Measurements from ENCODE around the gene C3orf20.
A peak's percentile ranks its signal among the peaks of the same experiment; 100 is the strongest.

Gene C3orf20

GRCh38 chr3:14765060-14765400, 90.1 kb downstream of the C3orf20 start:
- Histone ChIP-seq H3K79me2 (ENCODE audit: insufficient read depth, low read length) (no peaks in the 10 kb centered on the region), H3K4me1 (ENCODE audit: insufficient read depth, low read length, severe bottlenecking) (peaks cover 65% of the 10 kb centered on the region), H4K20me1 (ENCODE audit: insufficient read depth, low read length) (no peaks in the 10 kb centered on the region), H3K27me3 (ENCODE audit: insufficient read depth, low read length) (no peaks in the 10 kb centered on the region), H2AFZ (ENCODE audit: low read length) (no peak overlapping the region), H3F3A (ENCODE audit: insufficient read depth, low read length) (no peaks in the 10 kb centered on the region), H3K4me2 (ENCODE audit: low read length) (no peak overlapping the region), H3K27ac (ENCODE audit: low read depth, low read length, poor library complexity, severe bottlenecking) (peak overlapping the region; percentile 98), H3K9me3 (ENCODE audit: low read length) (no peaks in the 10 kb centered on the region), H3K9ac (ENCODE audit: low read length) (no peak overlapping the region), H3K4me3 (ENCODE audit: low read depth, low read length, poor library complexity, severe bottlenecking) (no peak overlapping the region), H3K36me3 (ENCODE audit: insufficient read depth, low read length) (peaks cover 9% of the 10 kb centered on the region; the same call in 1 of the 2 replicates), H3K9me2 (ENCODE audit: low read depth, low read length) (no peaks in the 10 kb centered on the region)
- TF ChIP-seq CTCF (IDR thresholded peaks at IDR 0.05; ENCODE audit: low read length) = no peak
- TF ChIP-seq EZH2 (IDR thresholded peaks at IDR 0.05; ENCODE audit: borderline replicate concordance, low read length) = no peak

DNA sequence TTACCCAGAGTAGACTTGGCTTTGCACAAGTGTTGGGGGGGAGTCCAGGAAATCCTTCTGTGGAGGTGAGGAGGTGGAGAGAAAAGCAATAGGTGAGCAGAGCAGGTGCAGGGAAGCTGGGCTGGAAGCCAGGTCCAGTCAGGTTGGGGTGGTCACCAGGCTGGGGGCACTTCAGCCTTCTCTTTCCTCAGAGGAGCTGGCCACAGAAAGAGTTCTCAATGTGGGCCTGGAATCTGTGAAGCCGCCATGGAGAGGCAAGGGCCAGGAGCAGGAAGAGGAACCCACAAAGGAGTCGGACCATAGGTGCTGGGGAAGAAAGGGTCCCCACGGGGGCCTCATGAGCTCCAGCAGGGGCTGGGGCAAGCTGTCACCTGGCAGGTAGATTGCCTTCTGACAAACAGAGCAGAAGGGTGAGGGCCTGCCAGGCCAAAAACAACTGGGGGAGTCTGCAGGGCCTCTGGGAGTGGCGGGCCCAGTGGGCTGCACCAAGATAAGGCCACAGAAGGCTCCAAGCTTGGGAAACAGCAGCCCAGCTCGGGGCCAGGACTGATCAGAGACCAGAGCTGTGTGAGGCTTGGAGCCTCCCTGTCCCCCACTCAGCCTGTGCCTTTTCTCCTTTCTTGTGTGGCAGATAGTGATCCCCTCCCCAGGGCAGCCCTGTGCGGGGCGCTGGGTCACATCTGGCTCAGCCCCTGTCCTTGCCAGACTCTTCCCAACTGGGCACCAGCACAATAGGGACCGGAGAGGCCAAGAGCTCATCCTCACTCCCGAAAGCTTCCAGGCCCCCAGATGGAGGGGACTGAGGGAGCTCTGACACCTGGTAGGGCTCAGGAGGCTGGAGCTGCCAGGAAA, 90.9 kb downstream of the C3orf20 start:
- Histone ChIP-seq H3F3A (ENCODE audit: insufficient read depth, low read length) (no peaks in the 10 kb centered on the region), H3K27ac (ENCODE audit: low read depth, low read length, poor library complexity, severe bottlenecking) (peak overlapping the region; percentile 98), H3K9me2 (ENCODE audit: low read depth, low read length) (no peaks in the 10 kb centered on the region), H2AFZ (ENCODE audit: low read length) (no peak overlapping the region), H3K36me3 (ENCODE audit: insufficient read depth, low read length) (peaks cover 9% of the 10 kb centered on the region; the same call in 1 of the 2 replicates), H3K4me1 (ENCODE audit: insufficient read depth, low read length, severe bottlenecking) (peaks cover 63% of the 10 kb centered on the region), H3K9me3 (ENCODE audit: low read length) (no peaks in the 10 kb centered on the region), H4K20me1 (ENCODE audit: insufficient read depth, low read length) (no peaks in the 10 kb centered on the region), H3K4me2 (ENCODE audit: low read length) (no peak overlapping the region), H3K9ac (ENCODE audit: low read length) (peak overlapping the region; percentile 7; the same call in 1 of the 2 replicates), H3K79me2 (ENCODE audit: insufficient read depth, low read length) (no peaks in the 10 kb centered on the region), H3K27me3 (ENCODE audit: insufficient read depth, low read length) (no peaks in the 10 kb centered on the region), H3K4me3 (ENCODE audit: low read depth, low read length, poor library complexity, severe bottlenecking) (no peak overlapping the region)
- TF ChIP-seq CTCF (IDR thresholded peaks at IDR 0.05; ENCODE audit: low read length) (no peak), EZH2 (IDR thresholded peaks at IDR 0.05; ENCODE audit: borderline replicate concordance, low read length) (no peak)

GRCh38 chr3:14766428-14767244, 91.7 kb downstream of the C3orf20 start:
- peaks cover 55% of the 10 kb centered on the region for H3K4me1 ChIP-seq (ENCODE audit: insufficient read depth, low read length, severe bottlenecking)
- H2AFZ ChIP-seq (ENCODE audit: low read length) = no peak overlapping the region
- no peaks in the 10 kb centered on the region for H3K9me2 ChIP-seq (ENCODE audit: low read depth, low read length)
- H4K20me1 ChIP-seq (ENCODE audit: insufficient read depth, low read length) = no peaks in the 10 kb centered on the region
- H3F3A ChIP-seq (ENCODE audit: insufficient read depth, low read length) = no peaks in the 10 kb centered on the region
- peaks cover 9% of the 10 kb centered on the region; the same call in 1 of the 2 replicates for H3K36me3 ChIP-seq (ENCODE audit: insufficient read depth, low read length)
- H3K27me3 ChIP-seq (ENCODE audit: insufficient read depth, low read length) = no peaks in the 10 kb centered on the region
- no peak for TF ChIP-seq CTCF (IDR thresholded peaks at IDR 0.05; ENCODE audit: low read length)
- TF ChIP-seq EZH2 (IDR thresholded peaks at IDR 0.05; ENCODE audit: borderline replicate concordance, low read length) = no peak
- H3K27ac ChIP-seq (ENCODE audit: low read depth, low read length, poor library complexity, severe bottlenecking) = peak overlapping the region; percentile 98
- peak overlapping the region; percentile 51 for H3K9ac ChIP-seq (ENCODE audit: low read length)
- no peaks in the 10 kb centered on the region for H3K79me2 ChIP-seq (ENCODE audit: insufficient read depth, low read length)
- H3K4me3 ChIP-seq (ENCODE audit: low read depth, low read length, poor library complexity, severe bottlenecking) = no peak overlapping the region
- peak overlapping the region; percentile 50; the same call in 1 of the 2 replicates for H3K4me2 ChIP-seq (ENCODE audit: low read length)
- H3K9me3 ChIP-seq (ENCODE audit: low read length) = no peaks in the 10 kb centered on the region

Data from OCI-LY1 (cell line).